Thymus (tissue), 11 donors: Measurements from ENCODE around the gene TRPC1. TPM values are rescaled to one million over a fixed set of nuclear protein-coding genes. Genes with fewer than 3 reads are reported as not detected.
"Not testable (repeated sequence)": the region's sequence is repeated elsewhere in the genome, so short reads cannot be mapped to it uniquely, and the experiment has no call there.

ENCODE experiments used
- DNase-seq, 9 donors: peaks; one replicate each; pipeline ENCODE4 v3.0.0-alpha.2; 2013; ENCODE audit warnings: low spot score in 9 of 9, low read depth in 6 of 9, missing footprints in 1 of 9
- H3K27ac ChIP-seq, 2 donors: one replicate each; pipeline ENCODE4 v1.5.1; 2013; ENCODE audit warnings: control low read depth in 1 of 2, low read depth in 1 of 2, low read length in 1 of 2, mild to moderate bottlenecking in 1 of 2, moderate library complexity in 1 of 2
- H3K27me3 ChIP-seq, 2 donors: one replicate each; pipeline ENCODE4 v1.5.1; 2013; ENCODE audit warnings: low read length in 1 of 2; ENCODE audit not compliant: control insufficient read depth in 2 of 2, insufficient read depth in 1 of 2
- H3K36me3 ChIP-seq, 2 donors: one replicate each; pipeline ENCODE4 v1.5.1; 2013; ENCODE audit warnings: low read length in 1 of 2, mild to moderate bottlenecking in 1 of 2, moderate library complexity in 1 of 2; ENCODE audit not compliant: control insufficient read depth in 2 of 2, insufficient read depth in 2 of 2
- H3K4me1 ChIP-seq, 2 donors: one replicate each; pipeline ENCODE4 v1.5.1; 2013; ENCODE audit warnings: low read length in 2 of 2; ENCODE audit not compliant: control insufficient read depth in 2 of 2, insufficient read depth in 2 of 2
- H3K4me3 ChIP-seq, 2 donors: one replicate each; pipeline ENCODE4 v1.5.1; 2013; ENCODE audit warnings: low read length in 2 of 2, control low read depth in 1 of 2, mild to moderate bottlenecking in 1 of 2
- H3K9me3 ChIP-seq, 2 donors: one replicate each; pipeline ENCODE4 v1.5.1; 2013; ENCODE audit warnings: low read length in 1 of 2, mild to moderate bottlenecking in 1 of 2; ENCODE audit not compliant: control insufficient read depth in 2 of 2, insufficient read depth in 1 of 2
- WGBS: extraction: QIAGEN DNeasy Blood & Tissue Kit; methylation state at CpG from one replicate; pipeline ENCODE4 v1.1.7; 2013; 5-methylcytosine and 5-hydroxymethylcytosine counted together
- polyA plus RNA-seq: library from polyadenylated mRNA; stranded (reverse); fragments of 200-250 nt; gene quantifications from one replicate; pipeline ENCODE4 v1.2.3, GENCODE V29; 2013
- total RNA-seq: library from RNA; stranded (reverse); fragments of 120-200 nt; gene quantifications from one replicate; pipeline ENCODE4 v1.2.4, GENCODE V29; 2013
- donor health status: healthy.

Gene TRPC1
- total and polyA plus RNA-seq, 2 donors: 3.1 to 7.1 TPM

DNA sequence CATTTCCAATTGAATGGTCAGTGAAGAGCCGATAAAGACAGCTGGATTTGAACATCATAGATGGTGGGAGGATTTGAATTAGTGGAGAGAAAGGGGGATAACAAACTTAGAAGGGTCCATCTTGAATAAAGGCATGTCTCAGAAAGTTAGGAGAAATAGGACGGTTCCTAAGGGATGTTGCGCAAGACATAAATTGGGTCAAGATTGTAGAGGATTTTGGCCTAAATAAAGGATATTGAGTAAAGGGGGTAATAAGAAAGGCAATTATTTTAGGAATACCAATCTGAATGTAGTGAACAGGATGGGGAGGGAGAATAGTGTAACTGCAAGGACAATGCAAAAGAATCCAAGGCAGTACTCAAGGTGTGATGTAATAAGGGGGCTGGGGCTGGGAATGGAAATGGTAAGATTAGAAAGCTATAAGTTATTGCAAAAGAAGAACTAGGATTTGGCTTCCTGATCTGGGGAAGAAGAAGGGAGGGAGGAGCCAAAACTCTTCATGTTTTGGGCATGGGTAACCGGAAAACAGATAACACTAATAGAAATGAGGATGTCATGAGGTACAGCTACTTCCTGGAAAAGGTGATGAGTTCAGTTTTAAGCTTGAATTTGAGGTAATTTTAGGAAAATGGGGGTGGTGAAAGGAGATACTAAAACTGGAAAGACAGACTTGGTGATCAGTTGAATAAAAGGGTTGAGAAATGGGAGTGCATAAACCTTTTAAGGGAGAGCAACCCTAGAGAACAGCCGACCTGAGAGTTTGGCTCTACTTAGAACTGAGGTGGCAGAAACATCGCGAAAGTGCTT is 17.3 kb upstream of the TRPC1 start:
- no peak overlapping the region for H3K4me3 ChIP-seq
- H3K9me3 ChIP-seq: no peaks in the 10 kb centered on the region
- H3K27me3 ChIP-seq: no peaks in the 10 kb centered on the region
- WGBS: 91% methylated on average over 7 of the region's 7 CpGs
- H3K36me3 ChIP-seq: no peaks in the 10 kb centered on the region
- no peaks in the 10 kb centered on the region for H3K4me1 ChIP-seq
- no peak overlapping the region for H3K27ac ChIP-seq
- no peak for DNase-seq

DNA sequence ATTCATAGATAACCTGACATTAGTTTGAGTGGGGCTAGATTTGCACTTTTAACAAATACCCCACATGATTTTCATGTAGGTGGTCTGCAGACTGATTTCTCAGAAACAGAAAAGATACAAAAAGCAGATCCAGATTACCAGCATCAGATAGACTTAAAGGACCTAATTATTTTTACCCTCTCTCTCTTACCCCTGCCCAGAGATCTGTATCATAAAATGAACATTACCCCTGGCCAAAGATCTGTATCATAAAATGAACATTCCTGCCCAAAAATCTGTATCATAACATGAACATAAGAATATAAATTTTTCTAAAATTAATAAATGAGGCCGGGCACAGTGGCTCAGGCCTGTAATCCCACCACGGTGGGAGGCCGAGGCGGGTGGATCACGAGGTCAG is 14.6 kb upstream of the TRPC1 start:
- no peaks in the 10 kb centered on the region for H3K36me3 ChIP-seq
- no peaks in the 10 kb centered on the region for H3K9me3 ChIP-seq
- H3K4me1 ChIP-seq: no peaks in the 10 kb centered on the region
- no peak for DNase-seq
- H3K27ac ChIP-seq: no peak overlapping the region
- H3K4me3 ChIP-seq: no peak overlapping the region
- 98% methylated on average over 5 of the region's 5 CpGs for WGBS
- no peaks in the 10 kb centered on the region for H3K27me3 ChIP-seq

DNA sequence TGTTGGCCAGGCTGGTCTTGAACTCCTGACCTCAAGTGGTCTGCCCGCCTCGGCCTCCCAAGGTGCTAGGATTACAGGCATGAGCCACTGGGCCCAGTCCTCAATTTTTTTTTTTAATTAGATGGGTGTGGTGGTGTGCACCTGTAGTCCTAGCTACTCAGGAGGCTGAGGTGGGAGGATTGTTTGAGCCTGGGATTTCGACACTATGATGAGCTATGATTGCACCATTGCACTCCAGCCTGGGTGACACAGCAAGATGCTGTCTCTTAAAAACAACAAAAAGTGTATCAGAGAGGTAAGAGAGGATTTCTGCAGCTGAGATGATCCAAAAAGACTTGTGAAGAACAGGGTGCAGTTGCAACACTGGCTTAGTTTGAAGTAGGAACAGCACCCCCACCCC is 9.0 kb upstream of the TRPC1 start:
- H3K36me3 ChIP-seq, H3K9me3 ChIP-seq, H3K27ac ChIP-seq, H3K4me3 ChIP-seq, DNase-seq, H3K4me1 ChIP-seq, H3K27me3 ChIP-seq: not testable (repeated sequence)
- WGBS: 98% methylated on average over 3 of the region's 3 CpGs

DNA sequence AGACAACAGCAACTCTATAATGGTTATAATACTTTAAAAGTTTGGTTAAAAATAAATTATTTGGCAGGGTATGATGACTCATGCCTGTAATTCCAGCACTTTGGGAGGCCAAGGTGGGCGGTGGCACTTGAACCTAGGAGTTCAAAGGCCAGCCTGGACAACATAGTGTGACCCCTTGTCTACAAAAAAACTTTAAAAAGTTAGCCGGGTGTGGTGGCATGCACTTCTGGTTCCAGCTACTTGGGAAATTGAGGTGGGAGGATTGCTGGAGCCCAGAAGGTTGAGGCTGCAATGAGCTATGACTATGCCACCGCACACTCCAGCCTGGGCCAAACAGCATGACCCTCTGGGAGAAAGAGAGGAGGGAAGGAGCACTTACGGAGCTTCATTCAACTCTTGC is 7.7 kb upstream of the TRPC1 start:
- H3K4me3 ChIP-seq: no peak overlapping the region
- DNase-seq: no peak
- H3K27ac ChIP-seq: no peak overlapping the region
- H3K9me3 ChIP-seq: no peaks in the 10 kb centered on the region
- no peaks in the 10 kb centered on the region for H3K4me1 ChIP-seq
- no peaks in the 10 kb centered on the region for H3K27me3 ChIP-seq
- H3K36me3 ChIP-seq: no peaks in the 10 kb centered on the region
- WGBS: over 99% methylated on average over 4 of the region's 4 CpGs

DNA sequence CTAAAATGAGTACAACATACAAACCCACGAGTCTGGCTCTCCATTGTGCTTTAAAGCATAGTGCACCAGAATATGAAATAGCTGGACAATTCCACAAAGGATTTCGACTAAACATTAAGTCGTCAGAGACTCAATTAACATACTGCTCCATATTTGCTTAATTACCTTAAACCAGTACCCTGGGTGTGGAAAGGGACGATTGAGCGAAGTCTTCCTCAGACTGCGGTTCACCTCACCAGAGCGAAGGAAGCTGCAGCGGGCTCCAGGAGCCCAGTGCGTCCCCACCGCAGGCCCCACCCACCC is 218 bp upstream of the TRPC1 start:
- DNase-seq: peak in 2 of 9 donors; percentile 62 to 71
- Histone ChIP-seq H3K4me1 (peaks cover 3 to 7% of the 10 kb centered on the region in 2 donors), H3K4me3 (peak overlapping the region; percentile 6 to 65), H3K27ac (no peak overlapping the region), H3K36me3 (no peaks in the 10 kb centered on the region), H3K9me3 (peaks cover 1 to 6% of the 10 kb centered on the region in 2 donors), H3K27me3 (peaks cover 14 to 47% of the 10 kb centered on the region in 2 donors)
- WGBS: under 1% methylated on average over 10 of the region's 10 CpGs

DNA sequence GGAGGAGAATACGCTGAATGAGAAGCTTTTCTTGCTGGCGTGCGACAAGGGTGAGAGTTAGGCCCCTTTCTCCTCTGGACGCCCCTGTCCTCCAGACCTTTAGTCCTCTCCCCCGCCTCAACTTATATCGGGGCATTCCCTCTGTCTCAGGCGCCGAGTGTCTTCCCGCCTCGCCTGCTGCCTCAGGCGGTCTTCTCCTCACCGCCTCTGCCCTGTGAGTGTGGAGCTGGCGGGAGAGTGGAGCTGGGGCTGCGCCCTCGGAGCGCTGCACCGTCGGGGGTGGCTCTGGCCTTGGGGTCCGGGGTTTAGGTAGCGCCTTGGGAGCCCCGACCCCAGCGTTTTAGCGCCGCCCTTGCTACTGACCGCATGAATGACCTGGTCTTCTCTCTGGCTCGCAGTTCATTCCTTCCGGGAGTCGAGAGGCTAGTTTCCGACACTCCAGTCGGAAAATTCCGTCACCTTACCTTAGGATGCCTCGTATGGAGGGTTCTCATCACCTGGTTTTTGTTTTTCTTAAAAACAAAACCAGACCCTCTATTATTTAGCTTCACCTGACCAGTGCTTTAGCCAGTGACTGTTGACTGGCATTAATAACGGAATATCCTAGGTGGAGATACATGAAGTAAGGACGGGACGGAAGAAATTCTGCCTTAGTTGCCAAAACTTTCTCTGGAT is 985 bp downstream of the TRPC1 start:
- Histone ChIP-seq H3K27ac (peak overlapping the region; percentile 32 to 40), H3K4me3 (peak overlapping the region; percentile 53 to 65), H3K9me3 (peaks cover 1 to 6% of the 10 kb centered on the region in 2 donors), H3K4me1 (peaks cover 3 to 7% of the 10 kb centered on the region in 2 donors), H3K27me3 (peaks cover 14 to 47% of the 10 kb centered on the region in 2 donors), H3K36me3 (no peaks in the 10 kb centered on the region)
- 18% methylated on average over 35 of the region's 35 CpGs for WGBS
- peak in 4 of 9 donors; percentile 3 to 24 (median 17) for DNase-seq

DNA sequence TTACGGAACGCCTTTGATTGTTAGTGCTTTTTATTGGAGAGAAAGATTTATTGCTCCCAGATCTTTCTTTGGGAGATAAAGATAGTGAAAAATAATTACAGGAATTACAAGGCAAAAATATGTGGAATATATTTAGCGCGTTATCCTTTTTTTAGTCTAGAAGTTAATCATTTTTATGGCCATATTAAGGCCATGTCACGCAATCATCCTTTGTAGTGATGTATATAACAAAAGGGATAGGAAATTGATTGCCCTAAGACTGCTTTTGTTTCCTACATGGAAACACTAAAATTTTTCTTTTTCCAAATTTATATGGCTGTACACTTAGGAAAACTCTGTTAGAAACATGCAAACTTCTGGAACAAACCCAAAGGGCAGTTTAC is 1.5 kb downstream of the TRPC1 start:
- 97% methylated on average over 5 of the region's 5 CpGs for WGBS
- Histone ChIP-seq H3K4me3 (no peak overlapping the region), H3K27ac (no peak overlapping the region), H3K4me1 (peaks cover 3 to 7% of the 10 kb centered on the region in 2 donors), H3K36me3 (no peaks in the 10 kb centered on the region), H3K27me3 (peaks cover 14 to 47% of the 10 kb centered on the region in 2 donors), H3K9me3 (peaks cover 1 to 6% of the 10 kb centered on the region in 2 donors)
- DNase-seq: no peak

DNA sequence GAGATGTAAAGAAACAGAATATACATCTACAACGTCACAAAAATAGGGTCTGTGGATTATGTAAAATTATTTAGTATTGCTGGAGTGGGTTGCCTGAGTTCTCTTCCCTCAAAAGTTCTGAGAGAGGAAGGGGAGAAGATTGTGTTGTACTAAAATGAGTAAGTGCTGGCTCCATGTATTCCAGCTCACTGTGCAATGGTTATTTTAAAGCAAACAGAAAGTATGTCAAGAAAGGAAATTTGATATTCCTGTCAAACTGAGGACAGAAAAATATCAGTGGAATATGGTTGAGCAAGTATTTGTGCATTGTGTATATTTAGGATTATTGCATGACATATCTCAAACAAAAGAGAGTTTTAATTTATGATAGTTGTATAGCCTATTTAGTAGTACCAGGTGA is 2.2 kb downstream of the TRPC1 start:
- Histone ChIP-seq H3K27me3 (peaks cover 14 to 47% of the 10 kb centered on the region in 2 donors), H3K4me3 (no peak overlapping the region), H3K9me3 (peaks cover 1 to 6% of the 10 kb centered on the region in 2 donors), H3K36me3 (no peaks in the 10 kb centered on the region), H3K27ac (no peak overlapping the region), H3K4me1 (peaks cover 3 to 7% of the 10 kb centered on the region in 2 donors)
- no peak for DNase-seq
- 94% methylated on average over 1 of the region's 1 CpG for WGBS

DNA sequence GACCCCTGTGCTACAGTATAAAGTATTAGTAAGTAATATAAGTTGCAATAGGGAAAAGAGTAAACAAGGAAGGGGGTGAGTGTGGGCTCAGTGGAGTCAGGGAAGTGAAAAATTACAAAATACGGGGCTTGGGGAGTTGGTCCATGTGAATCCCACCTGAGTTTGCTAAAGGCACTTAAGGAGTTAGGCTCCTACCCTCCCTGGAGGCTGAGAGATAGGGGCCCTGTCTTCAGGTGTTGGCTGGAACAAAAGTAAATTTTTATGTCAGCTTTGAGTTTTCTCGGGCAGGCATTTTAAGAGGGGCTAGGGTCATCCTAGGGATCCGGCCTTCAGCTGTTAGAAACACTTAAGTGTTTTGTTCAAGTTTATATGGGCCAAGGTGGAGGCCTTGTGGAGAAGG is 8.2 kb downstream of the TRPC1 start:
- no peak overlapping the region for H3K27ac ChIP-seq
- no peaks in the 10 kb centered on the region for H3K4me1 ChIP-seq
- H3K36me3 ChIP-seq: no peaks in the 10 kb centered on the region
- 97% methylated on average over 3 of the region's 3 CpGs for WGBS
- H3K27me3 ChIP-seq: peaks cover 0 to 10% of the 10 kb centered on the region in 2 donors
- no peaks in the 10 kb centered on the region for H3K9me3 ChIP-seq
- DNase-seq: no peak
- H3K4me3 ChIP-seq: no peak overlapping the region
